HG03175 (cell line): ENCODE data around the gene SST.

Source experiments
- ATAC-seq: cut with Tn5 transposase; IDR thresholded peaks from one replicate; pipeline ENCODE4 v1.9.1; 2021; ENCODE audit warnings: mild to moderate bottlenecking, moderate library complexity; ENCODE audit not compliant: unreplicated experiment

Gene SST

GRCh38 chr3:187669675-187670504 is at the start of gene SST:
TSS of gene SST (minus strand) at chr3:187670394. CDS start at chr3:187670291, 103 bp downstream.
- no peak for ATAC-seq

- no peak for ATAC-seq
Observed at GRCh38 chr3:187719628-187720336, 49.6 kb upstream of the SST start.

GRCh38 chr3:187718802-187719201 is 48.6 kb upstream of the SST start:
- no peak for ATAC-seq

GRCh38 chr3:187717572-187717971 is 47.4 kb upstream of the SST start:
- no peak for ATAC-seq

- peak; percentile 89 for ATAC-seq
Observed at GRCh38 chr3:187714404-187714979, 44.3 kb upstream of the SST start.

- ATAC-seq = no peak
Observed at GRCh38 chr3:187713504-187713903, 43.3 kb upstream of the SST start.

GRCh38 chr3:187709155-187709554 is 39.0 kb upstream of the SST start:
- no peak for ATAC-seq

GRCh38 chr3:187708696-187709095 is 38.5 kb upstream of the SST start:
- ATAC-seq = no peak

GRCh38 chr3:187706971-187707370 is 36.8 kb upstream of the SST start:
- ATAC-seq = no peak

GRCh38 chr3:187705164-187705563 is 35.0 kb upstream of the SST start:
- no peak for ATAC-seq

GRCh38 chr3:187702507-187703033 is 32.4 kb upstream of the SST start, which contains the start of gene RTP2:
TSS of gene RTP2 (minus strand) at chr3:187702557. CDS start at chr3:187702128, 429 bp downstream.
- no peak for ATAC-seq

GRCh38 chr3:187700249-187700648 is 30.1 kb upstream of the SST start:
- no peak for ATAC-seq

- no peak for ATAC-seq
Observed at GRCh38 chr3:187698499-187699399, 28.6 kb upstream of the SST start.

GRCh38 chr3:187696021-187696420 is 25.8 kb upstream of the SST start:
- no peak for ATAC-seq

- ATAC-seq = no peak
Observed at GRCh38 chr3:187695449-187695848, 25.3 kb upstream of the SST start.

- no peak for ATAC-seq
Observed at GRCh38 chr3:187694801-187695200, 24.6 kb upstream of the SST start.

- no peak for ATAC-seq
Observed at GRCh38 chr3:187693431-187693830, 23.2 kb upstream of the SST start.

GRCh38 chr3:187689984-187690383 is 19.8 kb upstream of the SST start:
- no peak for ATAC-seq

GRCh38 chr3:187686621-187687273 is 16.6 kb upstream of the SST start:
- no peak for ATAC-seq

GRCh38 chr3:187685948-187686347 is 15.8 kb upstream of the SST start:
- no peak for ATAC-seq
